NCI-H1092 treated with DMSO at 0.1 percent for 48 hours (cell line): ENCODE data around the gene RNF220.
"Not testable (repeated sequence)": the region's sequence is repeated elsewhere in the genome, so short reads cannot be mapped to it uniquely, and the experiment has no call there.

Source experiments
- DNase-seq: peaks from one replicate; lab custom pipeline; 2025; lab: John Stamatoyannopoulos, UW

The RNF220 gene

GRCh38 chr1:44496541-44497171 lies 91.6 kb downstream of the RNF220 start:
- DNase-seq: no peak

GRCh38 chr1:44497422-44498170 lies 92.5 kb downstream of the RNF220 start:
- DNase-seq: no peak

- DNase-seq: no peak
Measured at GRCh38 chr1:44499306-44499705, 94.3 kb downstream of the RNF220 start.

GRCh38 chr1:44500181-44501046 lies 95.4 kb downstream of the RNF220 start:
- DNase-seq: peak; percentile 57

- no peak for DNase-seq
Measured at GRCh38 chr1:44501047-44501890, 96.2 kb downstream of the RNF220 start.

- DNase-seq: not testable (repeated sequence)
Measured at GRCh38 chr1:44502823-44503222, 97.8 kb downstream of the RNF220 start.

GRCh38 chr1:44503625-44504024 lies 98.6 kb downstream of the RNF220 start:
- no peak for DNase-seq

GRCh38 chr1:44505210-44505993 lies 100.3 kb downstream of the RNF220 start:
- no peak for DNase-seq

GRCh38 chr1:44507490-44508396 lies 102.7 kb downstream of the RNF220 start:
- no peak for DNase-seq

GRCh38 chr1:44508397-44508745 lies 103.3 kb downstream of the RNF220 start:
- no peak for DNase-seq

GRCh38 chr1:44511363-44511762 lies 106.3 kb downstream of the RNF220 start:
- no peak for DNase-seq

- no peak for DNase-seq
Measured at GRCh38 chr1:44511769-44512168, 106.7 kb downstream of the RNF220 start.

- no peak for DNase-seq
Measured at GRCh38 chr1:44512313-44512885, 107.3 kb downstream of the RNF220 start.

- no peak for DNase-seq
Measured at GRCh38 chr1:44513111-44513510, 108.1 kb downstream of the RNF220 start.

- no peak for DNase-seq
Measured at GRCh38 chr1:44514673-44515072, 109.6 kb downstream of the RNF220 start.

GRCh38 chr1:44515416-44515815 lies 110.4 kb downstream of the RNF220 start:
- no peak for DNase-seq

- no peak for DNase-seq
Measured at GRCh38 chr1:44519035-44519676, 114.1 kb downstream of the RNF220 start.

- no peak for DNase-seq
Measured at GRCh38 chr1:44521378-44522080, 116.5 kb downstream of the RNF220 start.
